IPS-NIHi7 (cell line): ENCODE measurements around the gene MUC20.
"Not testable (repeated sequence)": the region's sequence is repeated elsewhere in the genome, so short reads cannot be mapped to it uniquely, and the experiment has no call there.

Experiments used
- DNase-seq: peaks from one replicate; pipeline ENCODE4 v3.0.0; 2012; ENCODE audit warnings: mixed read lengths; ENCODE audit errors: extremely low spot score

The MUC20 gene

DNA sequence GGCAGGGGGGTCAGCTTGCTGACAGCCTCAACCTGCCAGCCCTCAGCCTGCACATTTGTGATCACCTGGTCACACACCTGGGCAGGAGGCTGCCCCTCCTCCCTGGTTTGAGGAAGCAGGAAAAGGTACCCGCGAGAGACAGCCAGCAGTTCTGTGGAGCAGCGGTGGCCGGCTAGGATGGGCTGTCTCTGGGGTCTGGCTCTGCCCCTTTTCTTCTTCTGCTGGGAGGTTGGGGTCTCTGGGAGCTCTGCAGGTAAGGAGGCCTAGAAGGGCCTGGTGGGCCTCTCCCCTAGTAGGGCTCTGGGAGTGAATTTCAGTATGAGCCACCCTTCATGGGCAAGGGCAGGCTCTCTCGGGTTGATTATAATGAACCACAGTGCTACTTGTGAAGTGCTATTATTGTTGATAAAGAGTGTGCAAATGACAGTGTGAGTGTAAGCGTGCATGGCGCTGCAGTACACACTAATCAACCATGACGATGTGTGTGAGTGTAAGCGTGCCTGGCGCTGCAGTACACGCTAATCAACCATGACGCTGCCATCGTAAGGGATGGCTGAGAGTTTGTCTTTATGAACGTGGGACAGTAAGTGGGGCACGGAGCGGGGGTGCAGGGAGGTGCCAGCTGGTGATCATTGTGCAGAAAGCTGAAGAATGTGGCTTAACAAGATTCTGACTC lies at the start of gene MUC20:
TSS of gene MUC20 (plus strand) at position 148 of the 676 bp plus-strand sequence. CDS start at position 178, 30 bp downstream.
- DNase-seq, result not testable (repeated sequence)

- DNase-seq, result not testable (repeated sequence)
Observed at GRCh38 chr3:195671283-195671682, 49.5 kb upstream of the MUC20 start.

- not testable (repeated sequence) for DNase-seq
Observed at GRCh38 chr3:195673711-195674110, 47.1 kb upstream of the MUC20 start.

- DNase-seq, result not testable (repeated sequence)
Observed at GRCh38 chr3:195678391-195679015, 42.3 kb upstream of the MUC20 start.

DNA sequence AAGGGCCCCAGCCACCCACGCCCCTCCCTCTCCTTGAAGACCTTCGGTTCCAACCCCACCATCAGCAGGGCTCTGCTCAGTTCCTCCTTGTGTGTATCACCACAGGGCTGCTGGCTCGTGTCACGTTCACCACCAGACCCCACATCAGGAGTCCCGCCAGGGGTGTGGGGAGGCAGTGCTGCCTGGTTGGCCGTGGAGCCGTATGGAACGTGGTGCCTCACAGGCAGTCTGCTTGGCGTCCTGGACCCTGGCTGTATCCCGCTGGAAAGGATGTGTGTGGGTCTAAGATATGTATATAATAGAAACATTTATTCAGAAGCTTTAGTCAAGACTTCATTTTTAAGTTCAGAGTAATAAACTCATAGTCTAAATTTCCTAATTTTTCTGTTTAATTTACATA lies 40.1 kb upstream of the MUC20 start:
- DNase-seq, result not testable (repeated sequence)

DNA sequence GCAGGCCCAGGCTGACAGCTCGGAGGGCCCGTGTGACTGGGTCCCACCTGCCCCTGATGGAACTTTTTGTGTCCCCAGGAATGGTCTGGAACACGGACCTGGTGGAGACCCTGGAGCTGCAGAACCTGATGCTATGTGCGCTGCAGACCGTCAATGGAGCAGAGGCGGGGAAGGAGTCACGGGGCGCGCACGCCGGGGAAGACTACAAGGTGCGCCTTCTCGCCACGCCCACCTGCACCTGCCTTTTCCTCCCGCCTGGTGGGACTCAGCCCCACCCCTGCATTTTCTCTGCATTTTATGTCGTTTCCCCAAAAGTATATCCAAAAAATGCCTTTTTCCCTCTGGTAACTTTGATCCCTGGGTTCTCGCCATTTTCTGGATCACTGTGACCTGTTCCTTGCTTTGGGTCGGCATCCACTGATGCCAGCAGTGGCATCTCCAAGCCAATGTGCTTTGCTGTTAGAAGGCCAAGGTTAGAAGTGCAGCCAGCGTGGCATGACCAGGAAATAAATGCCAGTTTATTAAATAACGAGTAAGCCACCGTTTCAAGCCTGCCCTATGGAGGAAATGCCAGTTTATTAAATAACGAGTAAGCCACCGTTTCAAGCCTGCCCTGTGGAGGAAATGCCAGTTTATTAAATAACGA lies 39.2 kb upstream of the MUC20 start:
- not testable (repeated sequence) for DNase-seq

GRCh38 chr3:195682104-195682742 lies 38.6 kb upstream of the MUC20 start:
- DNase-seq, result not testable (repeated sequence)

DNA sequence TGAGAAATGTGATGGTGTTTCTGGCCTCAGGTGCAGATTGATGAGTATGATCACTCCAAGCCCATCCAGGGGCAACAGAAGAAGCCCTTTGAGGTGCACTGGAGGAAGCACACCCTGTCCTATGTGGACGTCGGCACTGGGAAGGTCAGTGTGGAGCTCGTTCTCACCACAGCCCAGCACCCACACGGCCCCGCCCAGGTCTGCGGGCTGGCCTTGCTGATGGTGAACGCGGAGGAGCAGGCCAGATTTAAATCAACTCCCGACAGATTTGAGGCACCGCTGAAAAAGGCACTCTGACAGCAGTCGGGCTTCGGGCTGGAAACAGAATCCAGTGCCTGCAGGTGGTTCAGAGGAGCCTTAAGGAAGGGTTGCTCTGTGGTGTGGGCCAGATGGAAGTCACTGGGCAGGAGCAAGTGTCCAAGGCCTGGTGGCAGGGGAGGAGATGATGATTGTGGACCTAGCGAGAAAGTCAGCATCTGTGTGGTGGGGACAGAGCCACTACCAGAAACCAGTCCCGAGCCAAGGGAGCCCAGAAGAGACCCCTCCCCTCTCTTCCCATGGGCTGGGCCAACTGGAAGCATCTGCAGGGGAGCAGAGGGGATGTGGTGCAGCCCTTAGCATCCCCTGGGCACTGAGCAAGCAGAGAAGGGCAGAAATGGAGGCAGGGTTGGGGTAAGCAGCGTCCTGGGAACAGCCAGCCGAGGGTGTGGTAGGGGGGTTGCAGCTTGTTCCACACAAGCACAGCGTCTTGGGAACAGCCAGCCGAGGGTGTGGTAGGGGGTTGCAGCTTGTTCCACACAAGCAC lies 36.9 kb upstream of the MUC20 start:
- not testable (repeated sequence) for DNase-seq

GRCh38 chr3:195684527-195685257 lies 36.1 kb upstream of the MUC20 start:
- not testable (repeated sequence) for DNase-seq

- DNase-seq, result not testable (repeated sequence)
Observed at GRCh38 chr3:195686537-195687208, 34.1 kb upstream of the MUC20 start.

GRCh38 chr3:195687209-195687760 lies 33.5 kb upstream of the MUC20 start:
- DNase-seq, result not testable (repeated sequence)

DNA sequence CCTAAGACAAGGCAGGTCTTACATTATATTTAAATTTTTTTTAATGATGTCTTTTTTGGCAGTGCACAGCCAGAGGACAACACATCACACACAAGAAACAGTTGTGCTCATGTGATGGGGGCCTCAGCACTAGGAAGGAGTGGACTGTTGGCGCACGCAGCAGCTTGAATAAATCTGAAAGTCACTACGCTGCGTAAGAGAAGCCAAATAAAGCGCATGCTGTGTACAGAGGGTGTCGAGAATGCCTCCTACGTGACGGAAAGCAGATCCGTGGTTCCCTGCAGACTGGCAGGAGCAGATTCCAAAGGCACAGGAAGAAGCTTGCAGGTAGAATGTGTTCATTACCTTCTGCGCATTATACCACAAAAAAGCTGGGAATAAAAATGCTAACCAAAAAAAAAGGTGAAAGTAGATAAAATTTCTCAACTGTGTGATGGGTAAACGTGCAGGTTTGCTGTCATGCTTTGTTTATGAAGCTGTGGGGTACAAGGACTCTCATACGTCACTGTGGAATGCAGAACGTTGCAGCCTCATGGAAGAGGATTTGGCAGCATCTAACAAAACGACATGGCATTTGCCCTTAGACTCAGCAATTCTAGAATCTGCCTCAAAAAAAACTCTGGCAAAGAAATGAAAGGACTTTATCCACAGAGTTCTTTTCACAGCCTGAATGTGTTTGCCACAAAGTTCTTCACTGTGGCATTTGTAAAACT lies 32.2 kb upstream of the MUC20 start:
- not testable (repeated sequence) for DNase-seq

DNA sequence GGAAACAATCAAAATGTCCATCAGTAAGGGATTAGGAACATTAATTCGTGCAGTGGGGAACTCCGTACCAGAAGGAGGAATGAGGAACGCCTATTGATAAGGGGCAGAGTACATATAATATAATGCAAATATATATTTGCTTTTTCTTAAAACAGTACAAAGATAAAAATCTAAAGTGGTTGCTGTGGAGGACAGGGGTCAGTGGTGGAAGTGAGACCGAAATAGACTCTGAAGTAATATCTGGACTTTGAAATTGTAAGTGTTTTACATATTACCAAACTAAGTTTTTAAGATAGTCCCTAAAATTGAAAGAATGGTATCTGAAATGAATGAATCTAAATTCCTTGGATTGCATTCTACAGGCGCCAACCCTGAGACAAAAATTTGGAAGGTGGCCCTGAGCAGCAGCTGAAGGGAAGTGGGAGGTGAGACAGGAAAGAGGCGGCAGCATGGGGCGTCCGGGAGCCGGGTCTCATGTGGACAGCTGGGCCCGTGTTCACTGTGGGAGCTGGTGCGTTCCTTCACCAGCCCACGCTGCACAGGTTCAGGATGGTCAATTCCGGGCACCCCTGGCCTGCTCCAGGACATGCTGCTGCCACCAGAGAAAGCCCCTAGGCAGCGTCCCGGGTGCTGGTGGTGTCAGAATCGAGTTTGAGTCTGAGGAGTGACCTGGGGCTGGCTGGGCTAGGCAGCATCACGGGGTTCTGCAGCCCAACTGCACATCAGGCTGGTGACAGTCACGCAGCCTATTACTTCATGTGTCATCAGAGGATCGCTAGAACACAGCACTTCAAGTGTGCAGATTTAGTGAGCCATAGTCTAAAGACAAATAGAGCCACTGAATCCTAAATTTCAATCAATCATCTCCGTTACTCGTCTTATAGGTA lies 31.4 kb upstream of the MUC20 start:
- DNase-seq, result not testable (repeated sequence)

DNA sequence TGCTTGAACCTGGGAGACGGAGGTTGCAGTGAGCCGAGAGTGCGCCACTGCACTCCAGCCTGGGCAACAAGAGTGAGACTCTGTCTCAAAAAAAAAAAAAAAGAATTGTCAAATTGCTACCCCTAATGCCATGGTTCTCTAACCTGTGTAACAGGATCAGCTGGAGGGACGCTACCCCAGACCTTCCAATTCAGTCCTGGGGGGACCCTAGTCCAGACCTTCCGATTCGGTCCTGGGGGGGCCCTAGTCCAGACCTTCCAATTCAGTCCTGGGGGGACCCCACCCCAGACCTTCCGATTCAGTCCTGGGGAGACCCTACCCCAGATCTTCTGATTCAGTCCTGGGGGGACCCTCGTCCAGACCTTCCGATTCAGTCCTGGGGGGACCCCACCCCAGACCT lies 29.8 kb upstream of the MUC20 start:
- DNase-seq, result no peak

GRCh38 chr3:195691596-195692353 lies 29.0 kb upstream of the MUC20 start:
- not testable (repeated sequence) for DNase-seq

- no peak for DNase-seq
Observed at GRCh38 chr3:195692354-195692685, 28.5 kb upstream of the MUC20 start.

- DNase-seq, result no peak
Observed at GRCh38 chr3:195692781-195693427, 27.9 kb upstream of the MUC20 start.
